BE2C (cell line): Measurements from ENCODE around the gene NAT9. TPM values are rescaled to one million over a fixed set of nuclear protein-coding genes. Genes with fewer than 3 reads are reported as not detected.

Experiments
- DNase-seq: peaks from one replicate; pipeline ENCODE4 v3.0.0-alpha.2; 2020
- H3K27me3 ChIP-seq: fragments of 250-450 bp; sonication (Bioruptor Pico); 2 replicates; pipeline ENCODE4 v1.5.1; 2020; ENCODE audit warnings: mild to moderate bottlenecking
- H3K36me3 ChIP-seq: fragments of 250-450 bp; sonication (Bioruptor Pico); 2 replicates; pipeline ENCODE4 v1.5.1; 2020; ENCODE audit warnings: mild to moderate bottlenecking
- H3K4me1 ChIP-seq: fragments of 250-450 bp; sonication (Bioruptor Pico); 2 replicates; pipeline ENCODE4 v1.5.1; 2020
- H3K4me3 ChIP-seq: 2 replicates; pipeline ENCODE4 v1.5.1; 2011; ENCODE audit warnings: low read depth, low read length
- H3K9me3 ChIP-seq: fragments of 250-450 bp; sonication (Bioruptor Pico); 2 replicates; pipeline ENCODE4 v1.5.1; 2020
- polyA plus RNA-seq: library from polyadenylated mRNA; unstranded; fragments of >200 nt; gene quantifications from one replicate; pipeline ENCODE4 v1.2.1, GENCODE V29; 2012; ENCODE audit warnings: low read depth, missing spikeins; ENCODE audit not compliant: insufficient read length, insufficient read depth
- TF ChIP-seq, protein P1 (sequence below): IDR thresholded peaks from 2 replicates; pipeline ENCODE4 v1.5.1; 2012; ENCODE audit warnings: mild to moderate bottlenecking, low read depth, low read length

NAT9 gene, protein sequence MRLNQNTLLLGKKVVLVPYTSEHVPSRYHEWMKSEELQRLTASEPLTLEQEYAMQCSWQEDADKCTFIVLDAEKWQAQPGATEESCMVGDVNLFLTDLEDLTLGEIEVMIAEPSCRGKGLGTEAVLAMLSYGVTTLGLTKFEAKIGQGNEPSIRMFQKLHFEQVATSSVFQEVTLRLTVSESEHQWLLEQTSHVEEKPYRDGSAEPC
- polyA plus RNA-seq = 191 TPM

DNA sequence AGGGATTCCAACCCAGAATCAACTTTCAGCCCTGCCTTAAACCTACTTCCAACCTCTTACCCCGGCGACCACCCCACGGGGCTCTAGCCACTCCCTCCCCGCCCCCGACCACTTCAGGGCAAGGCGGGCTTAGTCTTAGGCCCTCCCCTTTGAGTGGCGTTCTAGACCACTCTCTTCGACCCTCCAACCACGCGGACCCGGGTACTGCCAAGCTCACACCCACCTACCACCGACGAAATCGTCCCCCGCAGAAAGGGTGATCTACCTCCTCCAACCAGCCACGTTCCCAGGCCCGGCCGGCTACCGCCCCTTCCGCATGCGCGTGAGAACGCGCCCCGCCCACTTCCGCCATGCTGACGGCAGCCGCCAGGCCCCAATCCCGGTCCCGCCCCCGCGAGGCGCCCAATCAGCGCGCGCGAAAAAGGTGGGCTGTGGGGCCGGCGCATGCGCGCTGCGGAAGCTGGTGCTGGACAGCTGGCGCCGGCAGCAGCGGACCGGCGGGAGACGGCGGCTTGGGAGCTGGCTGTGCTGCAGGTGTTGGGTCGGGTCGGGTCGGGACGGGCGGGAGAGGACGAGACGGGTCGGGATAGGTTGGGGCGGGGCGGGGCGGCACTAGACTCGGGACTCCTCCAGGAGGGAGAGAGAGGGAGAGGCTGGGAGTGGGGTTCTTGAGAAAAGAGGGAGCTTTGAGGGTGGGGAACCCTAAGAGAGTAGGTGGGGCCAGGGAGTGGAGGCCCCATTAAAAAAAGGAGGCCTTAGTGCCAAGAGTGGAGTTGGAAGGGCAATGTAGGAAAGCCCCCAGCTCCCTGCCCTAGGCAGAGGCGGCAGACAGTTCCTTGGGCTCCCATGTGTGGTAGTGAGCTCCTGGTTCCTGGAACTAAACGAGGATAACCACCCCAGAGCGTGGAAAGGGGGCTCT is at the start of gene NAT9:
Gene NAT9 (minus strand): TSS at position 302 of the 919 bp plus-strand sequence. CDS start 647 bp downstream, outside the sequence.
- H3K9me3 ChIP-seq = no peaks in the 10 kb centered on the region
- H3K4me3 ChIP-seq = peak within 1 kb of the TSS; percentile 67
- peak; percentile 100 for DNase-seq
- H3K27me3 ChIP-seq = no peaks in the 10 kb centered on the region
- peaks cover 21% of the 10 kb centered on the region for H3K36me3 ChIP-seq
- no peaks in the 10 kb centered on the region for H3K4me1 ChIP-seq
- TF ChIP-seq, protein P1, sequence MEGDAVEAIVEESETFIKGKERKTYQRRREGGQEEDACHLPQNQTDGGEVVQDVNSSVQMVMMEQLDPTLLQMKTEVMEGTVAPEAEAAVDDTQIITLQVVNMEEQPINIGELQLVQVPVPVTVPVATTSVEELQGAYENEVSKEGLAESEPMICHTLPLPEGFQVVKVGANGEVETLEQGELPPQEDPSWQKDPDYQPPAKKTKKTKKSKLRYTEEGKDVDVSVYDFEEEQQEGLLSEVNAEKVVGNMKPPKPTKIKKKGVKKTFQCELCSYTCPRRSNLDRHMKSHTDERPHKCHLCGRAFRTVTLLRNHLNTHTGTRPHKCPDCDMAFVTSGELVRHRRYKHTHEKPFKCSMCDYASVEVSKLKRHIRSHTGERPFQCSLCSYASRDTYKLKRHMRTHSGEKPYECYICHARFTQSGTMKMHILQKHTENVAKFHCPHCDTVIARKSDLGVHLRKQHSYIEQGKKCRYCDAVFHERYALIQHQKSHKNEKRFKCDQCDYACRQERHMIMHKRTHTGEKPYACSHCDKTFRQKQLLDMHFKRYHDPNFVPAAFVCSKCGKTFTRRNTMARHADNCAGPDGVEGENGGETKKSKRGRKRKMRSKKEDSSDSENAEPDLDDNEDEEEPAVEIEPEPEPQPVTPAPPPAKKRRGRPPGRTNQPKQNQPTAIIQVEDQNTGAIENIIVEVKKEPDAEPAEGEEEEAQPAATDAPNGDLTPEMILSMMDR = no peak

DNA sequence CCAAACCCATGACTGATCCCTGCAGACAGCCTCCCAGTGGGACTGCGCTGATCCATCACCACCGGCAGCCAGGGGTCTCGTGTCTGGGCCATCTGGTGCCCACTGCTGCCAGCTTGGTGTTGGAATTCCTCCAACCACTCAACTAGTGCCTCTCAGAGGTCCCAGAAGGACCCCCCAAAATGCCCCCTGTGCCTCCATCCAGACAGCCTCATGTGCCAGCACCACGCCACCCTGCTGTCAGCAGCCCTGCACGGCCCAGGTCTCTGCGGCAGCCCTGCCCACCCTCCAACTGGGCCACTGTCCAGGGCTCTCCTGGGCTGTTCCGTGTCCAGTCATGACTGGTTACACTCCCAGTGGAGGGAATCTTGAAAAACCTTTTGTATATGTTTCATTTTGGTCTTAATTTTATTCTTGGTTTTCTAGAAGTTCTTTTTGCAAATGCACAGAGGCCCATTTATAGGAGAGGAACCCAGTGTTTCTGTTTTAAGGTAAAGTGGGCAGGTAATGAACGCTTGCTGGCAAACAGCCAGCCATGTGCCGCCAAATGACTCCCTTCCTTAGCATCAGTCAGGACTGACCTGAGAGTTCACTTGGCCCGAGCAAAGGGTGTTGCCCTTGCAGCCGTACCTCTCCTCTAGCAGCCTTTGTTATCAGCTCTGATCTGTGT is 48.9 kb upstream of the NAT9 start:
- Histone ChIP-seq H3K4me1 (no peaks in the 10 kb centered on the region), H3K36me3 (peaks cover under 1% of the 10 kb centered on the region; the same call in 1 of the 2 replicates), H3K4me3 (no peak overlapping the region), H3K9me3 (no peaks in the 10 kb centered on the region), H3K27me3 (no peaks in the 10 kb centered on the region)
- no peak for DNase-seq
- TF ChIP-seq, protein P1 = no peak

DNA sequence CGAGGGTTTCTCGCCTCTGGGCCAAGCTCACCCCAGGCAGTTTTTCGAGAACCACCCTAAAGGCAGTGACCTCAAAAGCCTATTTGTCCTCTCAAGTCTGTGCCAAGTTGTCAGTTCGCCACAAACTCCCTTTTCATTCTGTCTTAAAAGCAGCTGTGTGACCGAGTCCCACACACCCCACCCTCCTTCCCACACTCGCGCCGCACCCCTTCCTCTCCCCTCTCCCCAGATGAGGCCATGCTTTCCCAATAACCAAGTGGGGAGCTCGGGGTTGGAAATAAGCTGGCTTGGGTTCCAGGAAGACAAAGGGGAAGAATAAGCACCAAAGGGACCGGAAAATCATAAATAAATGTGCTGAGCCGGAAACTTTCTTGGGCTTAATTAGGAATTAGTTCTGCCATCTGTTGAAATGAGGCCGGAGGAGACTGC is 46.8 kb upstream of the NAT9 start:
- Histone ChIP-seq H3K9me3 (no peaks in the 10 kb centered on the region), H3K4me1 (no peaks in the 10 kb centered on the region), H3K4me3 (no peak overlapping the region), H3K36me3 (no peaks in the 10 kb centered on the region), H3K27me3 (no peaks in the 10 kb centered on the region)
- TF ChIP-seq, protein P1 = no peak
- no peak for DNase-seq

DNA sequence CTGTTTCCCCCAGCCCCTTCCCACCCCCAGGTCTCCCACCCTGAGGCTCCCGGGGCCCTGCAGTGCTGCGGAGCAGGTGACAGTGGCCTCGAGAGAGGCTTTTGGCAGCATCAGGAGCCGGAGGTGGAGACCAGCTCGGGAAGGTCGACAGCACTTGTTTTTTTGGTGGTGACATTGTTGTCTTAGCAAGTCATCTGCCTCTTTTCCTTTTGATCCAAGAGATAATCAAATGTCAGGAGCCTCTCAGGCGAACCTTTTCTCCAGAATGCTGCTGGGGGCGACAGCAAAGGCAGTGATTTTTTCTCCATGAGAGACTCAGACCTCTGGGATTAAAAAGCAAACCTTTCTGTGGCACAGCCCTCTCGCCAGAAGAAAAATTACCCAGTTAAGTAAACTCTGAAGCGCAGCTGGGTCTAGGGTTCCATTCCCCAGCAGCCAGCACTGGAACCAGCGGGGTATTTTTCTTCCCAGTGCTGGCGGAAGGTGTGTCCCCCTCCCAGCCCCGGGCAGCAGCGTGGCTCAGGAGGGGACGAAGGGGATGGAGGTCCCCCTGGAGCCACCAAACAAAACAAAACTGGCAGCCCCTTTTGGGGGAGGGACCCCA is 46.3 kb upstream of the NAT9 start:
- no peaks in the 10 kb centered on the region for H3K4me1 ChIP-seq
- H3K36me3 ChIP-seq = no peaks in the 10 kb centered on the region
- H3K9me3 ChIP-seq = no peaks in the 10 kb centered on the region
- DNase-seq = no peak
- no peaks in the 10 kb centered on the region for H3K27me3 ChIP-seq
- TF ChIP-seq, protein P1 = no peak
- no peak overlapping the region for H3K4me3 ChIP-seq

DNA sequence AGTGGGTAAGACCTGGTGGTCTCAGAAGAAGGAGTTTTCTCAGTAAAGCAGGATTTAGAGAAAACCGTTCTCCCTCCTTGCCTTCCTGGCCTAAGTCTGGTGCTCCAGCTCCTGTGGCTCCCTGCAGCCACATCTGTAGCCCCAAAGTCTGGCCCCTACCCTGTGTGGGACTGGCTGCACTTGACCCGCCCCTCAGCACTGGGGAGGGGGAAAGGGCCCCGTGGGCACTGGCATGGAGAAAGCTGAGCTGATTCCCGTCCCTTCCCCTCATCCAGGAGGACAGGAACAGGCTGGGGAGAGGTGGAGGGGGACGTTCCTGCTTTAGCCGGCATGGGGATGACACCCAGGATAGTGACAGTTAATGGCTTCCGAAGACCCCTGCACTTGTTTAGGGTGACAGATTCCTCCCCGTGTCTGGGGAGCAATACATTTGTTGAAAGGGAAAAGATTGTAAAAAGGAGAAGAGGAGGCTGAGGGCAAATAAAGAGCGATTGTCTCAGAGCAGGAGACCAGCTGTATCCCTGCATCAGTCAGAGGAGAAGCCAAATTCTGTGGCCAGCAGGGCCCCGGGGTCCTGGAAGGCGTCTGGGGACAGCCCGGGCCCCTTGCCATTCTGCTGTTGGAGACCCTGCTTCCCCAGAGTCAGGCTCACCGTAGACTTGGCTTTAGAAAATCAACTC is 45.6 kb upstream of the NAT9 start:
- no peak for DNase-seq
- Histone ChIP-seq H3K36me3 (no peaks in the 10 kb centered on the region), H3K4me3 (no peak overlapping the region), H3K27me3 (no peaks in the 10 kb centered on the region), H3K4me1 (no peaks in the 10 kb centered on the region), H3K9me3 (no peaks in the 10 kb centered on the region)
- TF ChIP-seq, protein P1 = no peak
